Right lobe of liver (tissue), 6 donors: ENCODE data around the gene CDK8. TPM values are rescaled to one million over a fixed set of nuclear protein-coding genes. Genes with fewer than 3 reads are reported as not detected.

Source experiments
- ATAC-seq, 4 donors: fragments of 200-7000 bp; cut with Tn5 transposase; one replicate each; pipeline ENCODE4 v1.9.1; 2020; ENCODE audit warnings: mild to moderate bottlenecking in 4 of 4, moderate library complexity in 4 of 4
- DNase-seq, 3 donors: peaks; one replicate each; pipeline ENCODE4 v3.0.0-alpha.2; 2020
- H3K27ac ChIP-seq, 3 donors: fragments of 200-600 bp; one replicate each; pipeline ENCODE4 v1.8.0; 2022
- H3K27me3 ChIP-seq, 2 donors: fragments of 200-600 bp; one replicate each; pipeline ENCODE4 v1.8.0; 2022
- H3K36me3 ChIP-seq, 4 donors: fragments of 200-600 bp; sonication (generic) in 1 of 4; one replicate each; pipeline versions ENCODE4 v1.5.1 to v1.8.0; 2017 to 2022; ENCODE audit warnings: control low read depth in 1 of 4
- H3K4me1 ChIP-seq, 4 donors: fragments of 200-600 bp; sonication (generic) in 1 of 4; one replicate each; pipeline versions ENCODE4 v1.5.1 to v1.8.0; 2017 to 2022; ENCODE audit warnings: control low read depth in 1 of 4
- H3K4me3 ChIP-seq, 3 donors: fragments of 200-600 bp; one replicate each; pipeline ENCODE4 v1.8.0; 2022
- H3K9me3 ChIP-seq, 4 donors: fragments of 200-600 bp; sonication (generic) in 1 of 4; one replicate each; pipeline versions ENCODE4 v1.5.1 to v1.8.0; 2017 to 2022; ENCODE audit warnings: control low read depth in 1 of 4
- POLR2A ChIP-seq: fragments of 450-650 bp; IDR thresholded peaks from one replicate; pipeline ENCODE4 v1.6.1; 2017; ENCODE audit warnings: antibody characterized with exemption, mild to moderate bottlenecking
- WGBS: methylation state at CpG from one replicate; pipeline ENCODE4 v1.1.6; 2018; ENCODE audit warnings: low coverage, low lambda C conversion rate; ENCODE audit not compliant: insufficient coverage; ENCODE audit errors: missing lambda C conversion rate; 5-methylcytosine and 5-hydroxymethylcytosine counted together
- intact Hi-C, 2 donors: fragments of 100-400 bp; cut with DNase I; formaldehyde crosslinking; loops; one replicate each; pipeline versions ENCODE4 v1.11.2 to v1.14.1; 2022
- long read RNA-seq: library from polyadenylated mRNA; unstranded; transcript quantifications from one replicate; pipeline ENCODE4 v2.0.0, GENCODE V29; 2019
- total RNA-seq, 6 experiments: library from RNA; depleted of rRNA in 2 of 6; stranded (reverse); fragments of >200 nt in 2 of 6; fragmentation: NEBNext Ultra II Directional in 3 of 6; extraction: Animal tissue kit (Norgen Biotek cat#: 25700) in 3 of 6; gene quantifications; one replicate each; pipeline versions ENCODE4 v1.1.0 to v1.2.4, GENCODE V29; 2016 to 2023
- TF ChIP-seq, protein P1 (sequence below), 4 donors: fragments of 200-600 bp in 3 of 4; fragments of 450-650 bp in 1 of 4; IDR thresholded peaks; one replicate each; pipeline versions ENCODE4 v1.5.1 to v1.8.0; 2016 to 2022; ENCODE audit warnings: antibody characterized with exemption in 4 of 4, mild to moderate bottlenecking in 2 of 4
- donor health status: DM: no; HTN: yes; CAD: no.
- donor health status: DM: no; HTN: no; CAD: no.
- donor health status: DM: no; HTN: no; CAD: no.
- donor health status: DM: no; HTN: yes; CAD: no.
- donor health status: DM: no; HTN: yes; CAD: no.

The CDK8 gene
- 10 to 100 TPM in 1 of 6 experiments, 1 to 10 TPM in 5; 6.2 to 10.5 (median 7.7) TPM for total RNA-seq
- long read RNA-seq, result 0 reads

DNA sequence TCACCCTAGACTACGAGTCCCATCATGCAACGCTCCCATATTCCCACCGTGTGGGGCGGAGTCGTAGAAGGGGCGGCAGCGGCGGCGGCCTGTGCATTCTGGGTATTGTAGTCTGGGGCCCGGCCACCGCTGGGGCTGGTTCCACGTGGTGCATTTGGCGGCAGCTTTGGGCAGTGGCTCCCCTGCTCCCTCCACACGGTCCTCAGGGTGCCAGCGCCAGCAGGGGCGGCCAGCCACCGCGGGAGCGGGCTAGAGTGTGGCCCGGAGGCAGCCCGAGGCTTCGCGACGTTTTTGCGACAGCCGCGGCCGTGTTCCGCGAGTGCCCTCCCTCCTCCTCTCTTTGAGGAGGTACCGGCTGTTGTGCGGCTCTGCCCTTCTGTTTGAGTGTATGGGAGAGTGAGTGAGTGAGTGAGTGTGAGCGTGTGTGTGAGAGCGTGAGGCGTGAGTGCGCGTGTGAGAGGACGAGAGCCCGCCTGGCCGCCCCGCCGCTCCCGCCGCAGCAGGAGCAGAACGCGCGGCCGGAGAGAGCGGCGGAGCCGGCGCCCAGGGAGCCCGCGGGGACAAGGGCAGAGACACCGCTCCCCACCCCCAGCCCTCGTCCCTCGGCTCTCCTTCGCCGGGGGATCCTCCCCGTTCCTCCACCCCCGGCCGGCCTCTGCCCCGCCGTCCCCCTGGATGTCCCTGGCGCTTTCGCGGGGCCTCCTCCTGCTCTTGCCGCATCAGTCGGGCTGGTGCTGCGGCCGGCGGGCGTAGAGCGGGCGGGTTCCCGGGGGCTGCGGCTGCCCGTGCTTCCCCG is at the start of gene CDK8:
CDK8 (plus strand) TSS at position 343 of the 796 bp plus-strand sequence. CDS start 513 bp downstream, outside the sequence.
- H3K27ac ChIP-seq, result peak within 1 kb of the TSS; percentile 92 to 99 (median 96)
- H3K4me3 ChIP-seq, result peak within 1 kb of the TSS; percentile 90 to 96 (median 95)
- WGBS, result 0% methylated on average over 8 of the region's 79 CpGs
- intact Hi-C loops, result no loop called here
- H3K4me1 ChIP-seq, result peaks cover 0 to 20% (median 6%) of the 10 kb centered on the region in 4 donors
- H3K9me3 ChIP-seq, result no peaks in the 10 kb centered on the region
- TF ChIP-seq, protein P1, sequence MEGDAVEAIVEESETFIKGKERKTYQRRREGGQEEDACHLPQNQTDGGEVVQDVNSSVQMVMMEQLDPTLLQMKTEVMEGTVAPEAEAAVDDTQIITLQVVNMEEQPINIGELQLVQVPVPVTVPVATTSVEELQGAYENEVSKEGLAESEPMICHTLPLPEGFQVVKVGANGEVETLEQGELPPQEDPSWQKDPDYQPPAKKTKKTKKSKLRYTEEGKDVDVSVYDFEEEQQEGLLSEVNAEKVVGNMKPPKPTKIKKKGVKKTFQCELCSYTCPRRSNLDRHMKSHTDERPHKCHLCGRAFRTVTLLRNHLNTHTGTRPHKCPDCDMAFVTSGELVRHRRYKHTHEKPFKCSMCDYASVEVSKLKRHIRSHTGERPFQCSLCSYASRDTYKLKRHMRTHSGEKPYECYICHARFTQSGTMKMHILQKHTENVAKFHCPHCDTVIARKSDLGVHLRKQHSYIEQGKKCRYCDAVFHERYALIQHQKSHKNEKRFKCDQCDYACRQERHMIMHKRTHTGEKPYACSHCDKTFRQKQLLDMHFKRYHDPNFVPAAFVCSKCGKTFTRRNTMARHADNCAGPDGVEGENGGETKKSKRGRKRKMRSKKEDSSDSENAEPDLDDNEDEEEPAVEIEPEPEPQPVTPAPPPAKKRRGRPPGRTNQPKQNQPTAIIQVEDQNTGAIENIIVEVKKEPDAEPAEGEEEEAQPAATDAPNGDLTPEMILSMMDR (IDR thresholded peaks at IDR 0.05), result no peak
- peak; percentile 68 for TF ChIP-seq POLR2A
- H3K27me3 ChIP-seq, result no peaks in the 10 kb centered on the region
- ATAC-seq, result peak; percentile 92 to 95 (median 92)
- peak; percentile 90 to 95 (median 94) for DNase-seq
- H3K36me3 ChIP-seq, result no peaks in the 10 kb centered on the region

DNA sequence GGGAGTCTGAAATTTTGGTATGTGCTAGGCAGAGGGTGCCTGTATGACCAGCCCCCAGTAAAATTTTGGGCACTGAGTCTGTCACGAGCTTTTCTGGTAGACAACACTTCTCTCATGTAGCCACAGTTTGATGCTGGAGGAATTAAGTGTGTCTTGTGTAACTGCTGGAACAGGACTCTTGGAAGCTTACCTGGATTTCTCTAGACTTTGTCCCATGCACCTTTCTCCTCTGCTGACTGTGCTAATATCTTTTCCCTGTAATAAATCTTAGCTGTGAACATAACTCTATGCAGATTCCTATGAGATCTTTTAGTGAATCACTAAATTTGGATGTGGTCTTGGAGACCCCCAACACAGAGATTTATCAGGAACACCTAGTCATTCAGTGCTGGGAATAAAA is 45.6 kb upstream of the CDK8 start:
- ATAC-seq (peak in 1 of 4 donors; percentile 23), DNase-seq (no peak)
- no peak overlapping the region for H3K4me3 ChIP-seq
- intact Hi-C loops, result no loop called here
- no peak overlapping the region for H3K27ac ChIP-seq
- no peak for TF ChIP-seq POLR2A
- TF ChIP-seq, protein P1 (IDR thresholded peaks at IDR 0.05), result no peak
- no peaks in the 10 kb centered on the region for H3K9me3 ChIP-seq
- H3K36me3 ChIP-seq, result peaks cover 0 to 32% (median 5%) of the 10 kb centered on the region in 4 donors
- no CpG with 5 or more reads among the region's 1 CpG for WGBS
- no peaks in the 10 kb centered on the region for H3K4me1 ChIP-seq
- no peaks in the 10 kb centered on the region for H3K27me3 ChIP-seq

DNA sequence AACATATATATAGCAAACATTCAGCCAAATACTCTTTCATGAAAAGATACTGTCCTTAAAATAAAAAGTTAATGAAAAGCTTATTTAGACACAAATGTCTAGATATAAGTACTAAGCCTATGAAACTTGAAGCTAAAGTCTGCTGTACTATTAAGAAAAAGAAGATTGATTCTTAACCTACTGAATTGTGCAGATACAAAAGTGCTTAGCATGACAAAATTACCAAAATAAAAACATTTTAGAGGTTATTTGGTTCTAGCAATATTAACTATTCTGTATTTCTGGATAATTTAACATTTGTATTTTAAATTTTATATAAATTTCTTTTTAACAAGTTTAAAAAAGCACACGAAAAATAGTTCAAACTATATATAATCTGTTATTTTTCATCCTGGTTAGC is 40.6 kb upstream of the CDK8 start:
- no peaks in the 10 kb centered on the region for H3K9me3 ChIP-seq
- no peaks in the 10 kb centered on the region for H3K27me3 ChIP-seq
- H3K4me3 ChIP-seq, result no peak overlapping the region
- DNase-seq (no peak), ATAC-seq (no peak)
- TF ChIP-seq, protein P1 (IDR thresholded peaks at IDR 0.05), result no peak
- no peak for TF ChIP-seq POLR2A
- intact Hi-C loops, result no loop called here
- no peaks in the 10 kb centered on the region for H3K4me1 ChIP-seq
- 86% methylated on average over 1 of the region's 1 CpG for WGBS
- H3K36me3 ChIP-seq, result peaks cover 7 to 70% (median 39%) of the 10 kb centered on the region in 4 donors
- no peak overlapping the region for H3K27ac ChIP-seq

DNA sequence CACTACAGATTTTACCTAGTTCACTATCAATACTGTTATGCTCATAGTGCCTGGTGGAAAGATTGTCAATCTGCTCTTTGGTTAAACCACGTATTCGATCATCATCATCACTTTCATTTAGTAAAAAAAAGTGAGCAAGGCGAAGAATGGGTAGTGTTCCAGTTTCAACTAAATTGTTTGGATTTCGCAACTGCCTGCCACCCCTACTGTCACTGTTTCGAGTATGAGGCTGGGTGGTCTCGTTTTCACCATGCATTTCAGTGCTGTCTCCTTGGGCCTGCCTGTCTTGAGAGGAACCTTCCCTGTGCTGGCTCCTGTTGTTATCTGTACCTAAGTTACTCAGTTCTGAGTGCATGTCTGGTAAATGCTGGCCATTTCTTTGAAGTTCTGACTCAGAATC is 39.9 kb upstream of the CDK8 start:
- Histone ChIP-seq H3K27ac (no peak overlapping the region), H3K4me1 (no peaks in the 10 kb centered on the region), H3K36me3 (peaks cover 7 to 75% (median 41%) of the 10 kb centered on the region in 4 donors), H3K27me3 (no peaks in the 10 kb centered on the region), H3K9me3 (no peaks in the 10 kb centered on the region), H3K4me3 (no peak overlapping the region)
- no peak for DNase-seq
- intact Hi-C loops, result no loop called here
- ATAC-seq, result no peak
- 92% methylated on average over 6 of the region's 6 CpGs for WGBS
- TF ChIP-seq, protein P1 (IDR thresholded peaks at IDR 0.05), result no peak
- no peak for TF ChIP-seq POLR2A
